Measurements from ENCODE around the gene FASN. TPM values are rescaled to one million over a fixed set of nuclear protein-coding genes. Genes with fewer than 3 reads are reported as not detected.

FASN gene
- total and polyA plus RNA-seq, 2 of the 13 experiments (the other 11 are each of a cell fraction or from before 2014, with no cell fraction given), result 51.7 to 101 TPM

- TF ChIP-seq ARID5B (CRISPR knock-in tag; IDR thresholded peaks at IDR 0.05) (no peak; the same call in 1 of the 2 replicates), SP5 (CRISPR knock-in tag; IDR thresholded peaks at IDR 0.05; ENCODE audit: borderline replicate concordance, low read depth) (peak; percentile 73), E2F1 (CRISPR knock-in tag; IDR thresholded peaks at IDR 0.05) (no peak), ETV5 (CRISPR knock-in tag; IDR thresholded peaks at IDR 0.05; ENCODE audit: borderline replicate concordance) (peak; percentile 93), STAG1 (CRISPR knock-in tag; IDR thresholded peaks at IDR 0.05) (peak; percentile 57), ZNF224 (CRISPR knock-in tag; IDR thresholded peaks at IDR 0.05) (no peak; the same call in 1 of the 2 replicates), MBNL3 (CRISPR knock-in tag; conservative IDR thresholded peaks at IDR 0.05) (no peak), ZKSCAN8 (CRISPR knock-in tag; IDR thresholded peaks at IDR 0.05; ENCODE audit: borderline replicate concordance) (peak; percentile 81; the same call in 1 of the 2 replicates), CHD2 (IDR thresholded peaks at IDR 0.05; ENCODE audit: low read depth, low read length) (no peak), ZBTB14 (CRISPR knock-in tag; IDR thresholded peaks at IDR 0.05) (peak; percentile 15), ZBTB49 (CRISPR knock-in tag; IDR thresholded peaks at IDR 0.05; ENCODE audit: borderline replicate concordance) (no peak), MIER3 (CRISPR knock-in tag; IDR thresholded peaks at IDR 0.05; ENCODE audit: borderline replicate concordance) (peak; percentile 82; the same call in 1 of the 2 replicates), HES4 (CRISPR knock-in tag; IDR thresholded peaks at IDR 0.05; ENCODE audit: borderline replicate concordance) (0 out of 2 replicates have a peak, but pooled peaks have one; percentile 76), ZNF597 (CRISPR knock-in tag; IDR thresholded peaks at IDR 0.05) (no peak), ZBTB38 (CRISPR knock-in tag; IDR thresholded peaks at IDR 0.05) (no peak; the same call in 1 of the 2 replicates), ZSCAN30 (CRISPR knock-in tag; IDR thresholded peaks at IDR 0.05) (no peak), ZNF24 (IDR thresholded peaks at IDR 0.05) (no peak), GLI4 (CRISPR knock-in tag; IDR thresholded peaks at IDR 0.05; ENCODE audit: borderline replicate concordance) (peak; percentile 98)
Observed at GRCh38 chr17:82105882-82106687, 8.0 kb upstream of the FASN start (continued).

All from HepG2 (cell line).